ENCODE data around the gene HTR3D.

The HTR3D gene

DNA sequence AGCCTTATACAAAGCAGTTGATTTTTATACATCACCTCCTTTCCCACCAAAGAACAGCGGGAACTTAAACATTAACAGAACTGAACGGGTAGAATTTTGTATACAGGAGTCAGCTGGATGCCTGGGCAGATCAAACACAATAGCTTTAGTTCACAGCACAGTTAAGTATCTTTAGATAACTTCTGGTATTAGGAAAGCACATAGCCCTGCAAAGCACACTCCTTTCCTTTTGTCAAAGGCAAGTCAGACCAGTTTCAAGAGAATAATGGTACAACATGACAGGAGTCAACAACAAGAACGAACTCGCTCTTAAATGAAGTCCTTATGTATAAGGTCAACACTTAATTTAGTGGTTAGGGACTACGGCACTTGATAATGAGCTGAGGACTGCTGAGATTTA is 40.1 kb upstream of the HTR3D start:
- no peak overlapping the region for H3K9ac ChIP-seq (ENCODE audit: low read length)
- H3K27ac ChIP-seq (ENCODE audit: low read depth, low read length, poor library complexity, severe bottlenecking): no peak overlapping the region
- no peaks in the 10 kb centered on the region for H3F3A ChIP-seq (ENCODE audit: insufficient read depth, low read length)
- TF ChIP-seq, protein P1, sequence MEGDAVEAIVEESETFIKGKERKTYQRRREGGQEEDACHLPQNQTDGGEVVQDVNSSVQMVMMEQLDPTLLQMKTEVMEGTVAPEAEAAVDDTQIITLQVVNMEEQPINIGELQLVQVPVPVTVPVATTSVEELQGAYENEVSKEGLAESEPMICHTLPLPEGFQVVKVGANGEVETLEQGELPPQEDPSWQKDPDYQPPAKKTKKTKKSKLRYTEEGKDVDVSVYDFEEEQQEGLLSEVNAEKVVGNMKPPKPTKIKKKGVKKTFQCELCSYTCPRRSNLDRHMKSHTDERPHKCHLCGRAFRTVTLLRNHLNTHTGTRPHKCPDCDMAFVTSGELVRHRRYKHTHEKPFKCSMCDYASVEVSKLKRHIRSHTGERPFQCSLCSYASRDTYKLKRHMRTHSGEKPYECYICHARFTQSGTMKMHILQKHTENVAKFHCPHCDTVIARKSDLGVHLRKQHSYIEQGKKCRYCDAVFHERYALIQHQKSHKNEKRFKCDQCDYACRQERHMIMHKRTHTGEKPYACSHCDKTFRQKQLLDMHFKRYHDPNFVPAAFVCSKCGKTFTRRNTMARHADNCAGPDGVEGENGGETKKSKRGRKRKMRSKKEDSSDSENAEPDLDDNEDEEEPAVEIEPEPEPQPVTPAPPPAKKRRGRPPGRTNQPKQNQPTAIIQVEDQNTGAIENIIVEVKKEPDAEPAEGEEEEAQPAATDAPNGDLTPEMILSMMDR (IDR thresholded peaks at IDR 0.05; ENCODE audit: low read length): no peak
- no peak for TF ChIP-seq EZH2 (IDR thresholded peaks at IDR 0.05; ENCODE audit: borderline replicate concordance, low read length)
- H3K9me2 ChIP-seq (ENCODE audit: low read depth, low read length): no peaks in the 10 kb centered on the region
- H2AFZ ChIP-seq (ENCODE audit: low read length): no peak overlapping the region
- no peaks in the 10 kb centered on the region for H3K4me1 ChIP-seq (ENCODE audit: insufficient read depth, low read length, severe bottlenecking)
- no peaks in the 10 kb centered on the region for H3K79me2 ChIP-seq (ENCODE audit: insufficient read depth, low read length)
- no peaks in the 10 kb centered on the region for H3K27me3 ChIP-seq (ENCODE audit: insufficient read depth, low read length)
- peaks cover 28% of the 10 kb centered on the region; the same call in 1 of the 2 replicates for H3K36me3 ChIP-seq (ENCODE audit: insufficient read depth, low read length)
- no peak overlapping the region for H3K4me2 ChIP-seq (ENCODE audit: low read length)
- H3K9me3 ChIP-seq (ENCODE audit: low read length): no peaks in the 10 kb centered on the region
- no peak overlapping the region for H3K4me3 ChIP-seq (ENCODE audit: low read depth, low read length, poor library complexity, severe bottlenecking)
- no peaks in the 10 kb centered on the region for H4K20me1 ChIP-seq (ENCODE audit: insufficient read depth, low read length)

- H3F3A ChIP-seq (ENCODE audit: insufficient read depth, low read length): no peaks in the 10 kb centered on the region
- no peak overlapping the region for H2AFZ ChIP-seq (ENCODE audit: low read length)
- TF ChIP-seq, protein P1 (IDR thresholded peaks at IDR 0.05; ENCODE audit: low read length): no peak
- TF ChIP-seq EZH2 (IDR thresholded peaks at IDR 0.05; ENCODE audit: borderline replicate concordance, low read length): no peak
- no peak overlapping the region for H3K4me2 ChIP-seq (ENCODE audit: low read length)
- no peak overlapping the region for H3K9ac ChIP-seq (ENCODE audit: low read length)
- peaks cover 17% of the 10 kb centered on the region; the same call in 1 of the 2 replicates for H3K36me3 ChIP-seq (ENCODE audit: insufficient read depth, low read length)
- H4K20me1 ChIP-seq (ENCODE audit: insufficient read depth, low read length): no peaks in the 10 kb centered on the region
- no peaks in the 10 kb centered on the region for H3K9me3 ChIP-seq (ENCODE audit: low read length)
- H3K27ac ChIP-seq (ENCODE audit: low read depth, low read length, poor library complexity, severe bottlenecking): no peak overlapping the region
- H3K79me2 ChIP-seq (ENCODE audit: insufficient read depth, low read length): no peaks in the 10 kb centered on the region
- no peaks in the 10 kb centered on the region for H3K9me2 ChIP-seq (ENCODE audit: low read depth, low read length)
- no peak overlapping the region for H3K4me3 ChIP-seq (ENCODE audit: low read depth, low read length, poor library complexity, severe bottlenecking)
- H3K27me3 ChIP-seq (ENCODE audit: insufficient read depth, low read length): no peaks in the 10 kb centered on the region
- peaks cover 21% of the 10 kb centered on the region for H3K4me1 ChIP-seq (ENCODE audit: insufficient read depth, low read length, severe bottlenecking)
Observed at GRCh38 chr3:184001761-184002160, 29.8 kb upstream of the HTR3D start.

DNA sequence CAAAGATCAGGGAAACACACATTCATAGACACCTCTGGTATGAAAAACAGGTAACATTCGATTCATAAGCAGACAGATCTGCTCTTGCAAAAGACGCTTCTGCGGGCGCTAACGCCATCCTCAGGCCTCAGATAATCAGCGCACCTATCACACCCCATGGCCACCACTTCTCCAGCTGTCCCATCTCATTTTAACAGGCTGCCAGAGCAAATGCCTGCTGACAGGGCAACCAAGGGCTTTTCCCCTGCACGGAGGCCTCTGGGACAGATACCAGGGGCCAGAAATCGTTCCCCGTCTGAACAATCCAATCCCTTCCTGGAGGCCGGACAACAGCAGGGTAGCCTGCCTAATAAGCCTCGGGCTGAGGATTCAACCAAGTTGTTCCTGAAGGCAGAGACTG is 29.1 kb upstream of the HTR3D start:
- no peak overlapping the region for H3K27ac ChIP-seq (ENCODE audit: low read depth, low read length, poor library complexity, severe bottlenecking)
- H3K79me2 ChIP-seq (ENCODE audit: insufficient read depth, low read length): no peaks in the 10 kb centered on the region
- peaks cover 28% of the 10 kb centered on the region for H3K4me1 ChIP-seq (ENCODE audit: insufficient read depth, low read length, severe bottlenecking)
- no peaks in the 10 kb centered on the region for H3K27me3 ChIP-seq (ENCODE audit: insufficient read depth, low read length)
- no peaks in the 10 kb centered on the region for H4K20me1 ChIP-seq (ENCODE audit: insufficient read depth, low read length)
- H3K9me2 ChIP-seq (ENCODE audit: low read depth, low read length): no peaks in the 10 kb centered on the region
- H3K4me2 ChIP-seq (ENCODE audit: low read length): no peak overlapping the region
- no peaks in the 10 kb centered on the region for H3K9me3 ChIP-seq (ENCODE audit: low read length)
- peaks cover 17% of the 10 kb centered on the region; the same call in 1 of the 2 replicates for H3K36me3 ChIP-seq (ENCODE audit: insufficient read depth, low read length)
- no peak overlapping the region for H2AFZ ChIP-seq (ENCODE audit: low read length)
- no peak overlapping the region for H3K9ac ChIP-seq (ENCODE audit: low read length)
- TF ChIP-seq, protein P1 (IDR thresholded peaks at IDR 0.05; ENCODE audit: low read length): no peak
- TF ChIP-seq EZH2 (IDR thresholded peaks at IDR 0.05; ENCODE audit: borderline replicate concordance, low read length): no peak
- H3K4me3 ChIP-seq (ENCODE audit: low read depth, low read length, poor library complexity, severe bottlenecking): no peak overlapping the region
- H3F3A ChIP-seq (ENCODE audit: insufficient read depth, low read length): no peaks in the 10 kb centered on the region

Data from OCI-LY1 (cell line).